ENCODE results near the gene MYCBPAP. TPM values are rescaled to one million over a fixed set of nuclear protein-coding genes. Genes with fewer than 3 reads are reported as not detected.

The MYCBPAP gene
- polyA plus RNA-seq, 6 donors from 2014 or later: 0.14 to 0.75 (median 0.47) TPM; not detected in 3

DNA sequence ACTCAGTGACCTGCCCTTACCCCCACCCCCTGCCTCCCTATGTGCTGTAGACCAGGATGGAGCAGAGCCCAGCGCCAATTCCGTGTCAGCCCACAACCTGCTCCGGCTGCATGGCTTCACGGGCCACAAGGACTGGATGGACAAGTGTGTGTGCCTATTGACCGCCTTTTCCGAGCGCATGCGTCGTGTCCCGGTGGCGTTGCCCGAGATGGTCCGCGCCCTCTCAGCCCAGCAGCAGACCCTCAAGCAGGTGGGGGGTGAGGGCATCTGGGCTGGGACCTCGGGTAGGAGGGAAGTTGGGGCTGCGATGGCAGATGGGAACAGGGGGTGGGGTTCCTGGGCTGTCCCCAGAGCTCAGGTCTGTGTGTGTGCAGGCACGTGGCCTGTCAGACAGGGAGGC, 46.0 kb downstream of the MYCBPAP start:
- no peak overlapping the region for H3K4me3 Mint-ChIP-seq
- ATAC-seq (ENCODE audit: low read depth in 2 of 2): no peak

GRCh38 chr17:50556803-50557202, 48.6 kb downstream of the MYCBPAP start:
- Mint-ChIP-seq H3K36me3 (no peaks in the 10 kb centered on the region), H3K4me3 (no peak overlapping the region), H3K4me1 (peaks cover 10 to 29% (median 20%) of the 10 kb centered on the region in 3 donors), H3K27ac (no peak overlapping the region), H3K9me3 (no peaks in the 10 kb centered on the region), H3K27me3 (peaks cover 23 to 48% (median 48%) of the 10 kb centered on the region in 3 donors)
- DNase-seq (no peak), ATAC-seq (ENCODE audit: low read depth in 2 of 2) (no peak)

More for the DNA sequence above, 46.0 kb downstream of the MYCBPAP start:
- no peak overlapping the region for H3K27ac Mint-ChIP-seq
- DNase-seq: no peak
- H3K27me3 Mint-ChIP-seq: peaks cover 18 to 48% (median 36%) of the 10 kb centered on the region in 3 donors
- no peaks in the 10 kb centered on the region for H3K9me3 Mint-ChIP-seq
- no peaks in the 10 kb centered on the region for H3K36me3 Mint-ChIP-seq
- peaks cover 3 to 17% (median 10%) of the 10 kb centered on the region in 3 donors for H3K4me1 Mint-ChIP-seq

DNA sequence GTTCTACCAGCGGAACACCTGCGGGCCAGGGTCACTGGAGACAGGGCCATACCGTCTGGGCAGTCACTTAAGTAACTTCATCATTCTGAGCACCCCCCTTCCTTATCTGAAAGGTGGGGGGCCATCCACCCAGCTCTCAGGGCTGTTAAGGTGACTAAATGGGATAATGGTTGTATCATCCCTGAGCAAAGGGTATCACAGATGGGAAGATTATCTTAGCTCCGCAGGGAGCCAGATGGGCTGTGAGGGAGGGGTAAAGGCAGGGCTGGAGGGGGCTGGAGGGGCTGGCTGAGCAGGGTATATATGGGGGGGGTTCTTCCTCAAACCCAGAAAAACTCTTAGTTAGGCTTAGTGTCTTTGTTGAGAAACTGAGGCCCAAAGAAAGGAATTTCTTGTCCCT, 49.4 kb downstream of the MYCBPAP start:
- ATAC-seq (ENCODE audit: low read depth in 2 of 2) (no peak), DNase-seq (no peak)
- H3K27me3 Mint-ChIP-seq: peaks cover 30 to 56% (median 56%) of the 10 kb centered on the region in 3 donors
- no peak overlapping the region for H3K27ac Mint-ChIP-seq
- H3K4me1 Mint-ChIP-seq: peaks cover 16 to 32% (median 25%) of the 10 kb centered on the region in 3 donors
- no peaks in the 10 kb centered on the region for H3K9me3 Mint-ChIP-seq
- no peaks in the 10 kb centered on the region for H3K36me3 Mint-ChIP-seq
- H3K4me3 Mint-ChIP-seq: peak overlapping the region in 3 of 8 donors; percentile 5 to 32 (median 29)

GRCh38 chr17:50558091-50558490, 49.9 kb downstream of the MYCBPAP start:
- no peak for ATAC-seq (ENCODE audit: low read depth in 2 of 2)
- Mint-ChIP-seq H3K36me3 (no peaks in the 10 kb centered on the region), H3K9me3 (no peaks in the 10 kb centered on the region), H3K27me3 (peaks cover 31 to 60% (median 59%) of the 10 kb centered on the region in 3 donors), H3K4me3 (peak overlapping the region; percentile 42 to 90 (median 86)), H3K27ac (no peak overlapping the region), H3K4me1 (peaks cover 16 to 32% (median 25%) of the 10 kb centered on the region in 3 donors)
- DNase-seq: no peak

DNA sequence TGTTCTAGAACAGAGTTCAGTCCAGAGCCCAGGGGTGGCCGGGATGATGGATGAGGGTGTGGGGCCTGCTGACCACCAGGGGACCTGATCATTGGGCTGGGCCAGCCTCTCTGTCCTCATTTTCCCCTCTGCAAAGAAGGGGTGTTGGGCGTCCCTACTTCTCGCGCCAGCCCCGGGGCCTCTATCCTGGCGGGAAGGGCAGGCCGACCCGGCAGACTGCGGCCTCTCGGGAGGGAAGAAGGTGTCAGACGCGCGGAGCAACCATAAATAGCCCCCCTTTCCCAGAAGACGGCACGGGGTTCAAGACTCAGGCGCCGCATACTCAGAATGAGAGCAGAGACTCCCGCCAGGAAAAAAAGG, 50.3 kb downstream of the MYCBPAP start:
- DNase-seq (no peak), ATAC-seq (ENCODE audit: low read depth in 2 of 2) (no peak)
- Mint-ChIP-seq H3K27ac (no peak overlapping the region), H3K4me3 (peak overlapping the region; percentile 81 to 90 (median 86)), H3K9me3 (no peaks in the 10 kb centered on the region), H3K36me3 (no peaks in the 10 kb centered on the region), H3K27me3 (peaks cover 36 to 64% (median 59%) of the 10 kb centered on the region in 3 donors), H3K4me1 (peaks cover 16 to 32% (median 25%) of the 10 kb centered on the region in 3 donors)

DNA sequence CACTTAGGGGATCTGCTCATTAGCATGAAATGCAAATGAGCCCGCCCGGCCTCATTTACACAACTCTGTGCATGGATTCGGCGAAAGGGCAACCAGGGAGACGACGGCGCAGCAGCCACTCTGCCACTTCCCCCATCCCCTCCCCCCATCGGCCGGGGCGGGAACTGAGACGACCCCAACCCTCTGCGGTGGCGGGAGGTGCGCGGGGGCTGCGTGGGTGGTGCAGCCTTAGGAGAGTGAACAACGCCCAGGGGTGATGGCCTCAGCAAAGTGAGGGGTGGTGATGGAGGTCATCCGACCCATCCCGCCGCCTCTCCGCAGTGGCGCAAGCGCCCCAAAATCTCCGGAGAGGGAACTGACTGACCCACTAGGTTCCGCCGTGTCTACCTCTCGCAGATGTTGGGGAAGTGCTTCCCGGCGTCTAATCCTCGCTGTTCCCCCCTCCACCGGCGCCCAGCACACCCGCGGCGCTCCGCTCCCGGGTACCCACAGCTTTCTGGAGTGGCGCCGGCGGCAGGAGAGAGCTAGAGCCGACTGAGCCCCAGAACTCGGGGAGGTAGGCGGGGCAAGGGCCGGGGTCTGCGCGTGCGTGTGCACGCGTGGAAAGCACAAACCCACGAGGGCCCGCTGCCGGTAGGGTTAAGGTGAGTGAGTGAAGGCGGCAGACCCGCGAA, 50.8 kb downstream of the MYCBPAP start:
- ATAC-seq (ENCODE audit: low read depth in 2 of 2) (no peak), DNase-seq (peak; percentile 22)
- H3K36me3 Mint-ChIP-seq: no peaks in the 10 kb centered on the region
- H3K27me3 Mint-ChIP-seq: peaks cover 41 to 70% (median 60%) of the 10 kb centered on the region in 3 donors
- H3K4me3 Mint-ChIP-seq: peak overlapping the region; percentile 81 to 90 (median 86)
- peak overlapping the region in 1 of 6 donors; percentile 38 for H3K27ac Mint-ChIP-seq
- H3K4me1 Mint-ChIP-seq: peaks cover 16 to 32% (median 25%) of the 10 kb centered on the region in 3 donors
- H3K9me3 Mint-ChIP-seq: no peaks in the 10 kb centered on the region

DNA sequence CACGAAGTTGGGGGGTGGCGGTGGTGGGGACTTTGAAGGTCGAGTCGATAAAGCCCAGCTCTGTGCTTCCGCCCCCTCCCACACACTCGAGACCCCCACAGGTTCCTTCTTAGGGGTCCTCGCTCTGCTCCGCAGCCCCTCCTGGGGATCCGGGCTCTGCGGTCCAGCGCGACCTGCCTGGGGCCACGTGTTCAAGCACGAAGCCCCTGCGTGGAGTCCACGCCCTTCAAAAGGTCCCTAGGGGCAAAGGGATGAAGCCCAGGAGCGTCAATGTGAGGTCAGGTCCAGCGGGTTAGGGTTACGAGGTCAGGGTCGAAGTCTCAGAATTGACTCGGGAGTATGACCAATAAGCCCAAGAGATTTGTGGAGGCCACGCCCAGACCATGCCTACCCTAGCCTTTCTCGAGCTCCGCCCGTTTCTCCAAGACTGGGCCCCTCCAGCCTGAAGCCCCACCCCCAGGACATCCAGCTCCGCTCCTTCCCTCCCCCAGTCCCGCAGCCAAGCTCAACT, 51.5 kb downstream of the MYCBPAP start:
- ATAC-seq (ENCODE audit: low read depth in 2 of 2): peak in 1 of 2 donors; percentile 20
- no peak overlapping the region for H3K27ac Mint-ChIP-seq
- peak overlapping the region; percentile 81 to 90 (median 86) for H3K4me3 Mint-ChIP-seq
- H3K9me3 Mint-ChIP-seq: no peaks in the 10 kb centered on the region
- H3K36me3 Mint-ChIP-seq: no peaks in the 10 kb centered on the region
- DNase-seq: no peak
- peaks cover 16 to 32% (median 27%) of the 10 kb centered on the region in 3 donors for H3K4me1 Mint-ChIP-seq
- H3K27me3 Mint-ChIP-seq: peaks cover 41 to 76% (median 63%) of the 10 kb centered on the region in 3 donors

- Mint-ChIP-seq H3K4me1 (peaks cover 21 to 33% (median 32%) of the 10 kb centered on the region in 3 donors), H3K36me3 (no peaks in the 10 kb centered on the region), H3K27ac (peak within 1 kb of the TSS in 2 of 6 donors; percentile 41 to 60), H3K9me3 (no peaks in the 10 kb centered on the region), H3K4me3 (peak within 1 kb of the TSS; percentile 81 to 90 (median 86)), H3K27me3 (peaks cover 42 to 80% (median 64%) of the 10 kb centered on the region in 3 donors)
- DNase-seq (peak; percentile 83), ATAC-seq (ENCODE audit: low read depth in 2 of 2) (peak; percentile 86 to 87)
These were observed 52.1 kb downstream of the MYCBPAP start, which contains the start of gene CACNA1G for GRCh38 chr17:50560185-50560824. Gene CACNA1G (plus strand): TSS chr17:50560715. CDS start chr17:50561460, 745 bp downstream.

DNA sequence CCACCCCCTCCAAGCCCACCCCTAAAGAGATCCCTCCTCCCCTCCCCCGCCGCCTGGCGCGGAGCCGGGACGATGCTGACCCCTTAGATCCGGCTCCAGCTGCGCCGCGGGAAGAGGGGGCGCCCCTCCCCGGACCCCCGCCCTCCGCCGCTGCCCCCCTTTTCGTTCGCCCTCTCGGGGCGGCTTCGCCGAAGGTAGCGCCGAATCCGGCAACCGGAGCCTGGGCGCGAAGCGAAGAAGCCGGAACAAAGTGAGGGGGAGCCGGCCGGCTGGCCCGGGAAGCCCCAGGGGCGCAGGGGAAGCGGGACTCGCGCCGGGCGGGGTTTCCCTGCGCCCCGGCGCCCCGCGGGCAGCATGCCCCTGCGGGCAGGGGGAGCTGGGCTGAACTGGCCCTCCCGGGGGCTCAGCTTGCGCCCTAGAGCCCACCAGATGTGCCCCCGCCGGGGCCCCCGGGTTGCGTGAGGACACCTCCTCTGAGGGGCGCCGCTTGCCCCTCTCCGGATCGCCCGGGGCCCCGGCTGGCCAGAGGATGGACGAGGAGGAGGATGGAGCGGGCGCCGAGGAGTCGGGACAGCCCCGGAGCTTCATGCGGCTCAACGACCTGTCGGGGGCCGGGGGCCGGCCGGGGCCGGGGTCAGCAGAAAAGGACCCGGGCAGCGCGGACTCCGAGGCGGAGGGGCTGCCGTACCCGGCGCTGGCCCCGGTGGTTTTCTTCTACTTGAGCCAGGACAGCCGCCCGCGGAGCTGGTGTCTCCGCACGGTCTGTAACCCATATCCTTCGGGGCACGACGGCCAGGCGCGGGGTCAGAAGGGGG, 52.9 kb downstream of the MYCBPAP start:
- DNase-seq (peak; percentile 34), ATAC-seq (ENCODE audit: low read depth in 2 of 2) (peak; percentile 45 to 49)
- H3K27ac Mint-ChIP-seq: no peak overlapping the region
- H3K36me3 Mint-ChIP-seq: no peaks in the 10 kb centered on the region
- H3K4me3 Mint-ChIP-seq: peak overlapping the region in 4 of 8 donors; percentile 32 to 86 (median 72)
- H3K27me3 Mint-ChIP-seq: peaks cover 48 to 84% (median 72%) of the 10 kb centered on the region in 3 donors
- H3K9me3 Mint-ChIP-seq: no peaks in the 10 kb centered on the region
- peaks cover 26 to 38% (median 32%) of the 10 kb centered on the region in 3 donors for H3K4me1 Mint-ChIP-seq

- peaks cover 54 to 84% (median 74%) of the 10 kb centered on the region in 3 donors for H3K27me3 Mint-ChIP-seq
- ATAC-seq (ENCODE audit: low read depth in 2 of 2): no peak
These were observed 53.5 kb downstream of the MYCBPAP start for GRCh38 chr17:50561746-50562141.

DNA sequence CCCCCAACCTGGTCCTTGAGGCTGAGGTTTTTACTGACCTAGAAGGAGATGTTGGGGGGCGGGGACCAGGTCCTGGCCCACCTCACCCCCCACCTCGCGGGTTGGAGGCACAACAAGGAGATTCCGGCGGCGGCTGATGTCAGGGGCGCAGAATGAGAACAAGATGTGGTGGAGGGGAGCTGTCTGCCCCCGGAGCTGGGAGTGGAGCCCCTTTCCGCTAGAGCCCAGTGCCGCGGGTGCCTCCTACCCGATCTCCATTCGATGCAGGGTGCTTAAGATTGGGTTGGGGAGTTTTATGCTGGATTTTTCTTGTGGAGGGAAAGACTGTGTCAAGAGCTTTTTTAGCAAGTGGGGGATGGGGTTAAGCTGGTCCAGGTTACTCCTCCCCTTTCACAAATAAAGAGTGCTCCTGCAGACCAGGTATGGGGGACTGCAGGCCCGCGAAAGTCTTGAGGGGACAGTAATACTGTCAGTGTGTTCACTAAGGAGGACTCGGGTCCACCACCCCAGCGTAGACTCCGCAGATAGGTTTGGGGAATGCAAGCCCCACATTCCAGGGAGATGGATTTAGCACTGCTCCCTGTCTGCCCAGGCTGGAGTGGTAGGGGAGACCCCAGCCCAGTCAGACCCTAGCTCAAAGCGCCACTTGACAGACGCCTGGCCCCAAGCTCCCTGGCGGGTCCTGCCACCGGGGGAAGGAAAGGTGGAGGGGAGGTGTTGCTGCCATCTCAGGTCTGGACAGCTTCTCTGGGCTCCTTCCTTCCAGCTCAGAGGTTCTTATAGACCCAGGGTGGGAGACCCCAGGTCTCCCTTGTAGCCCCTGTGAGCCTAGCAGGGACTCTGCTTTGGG, 54.2 kb downstream of the MYCBPAP start:
- no peak for DNase-seq
- peak overlapping the region in 3 of 6 donors; percentile 34 to 64 (median 60) for H3K27ac Mint-ChIP-seq
- H3K9me3 Mint-ChIP-seq: no peaks in the 10 kb centered on the region
- H3K27me3 Mint-ChIP-seq: peaks cover 59 to 84% (median 74%) of the 10 kb centered on the region in 3 donors
- no peak for ATAC-seq (ENCODE audit: low read depth in 2 of 2)
- no peaks in the 10 kb centered on the region for H3K36me3 Mint-ChIP-seq
- peak overlapping the region in 7 of 8 donors; percentile 10 to 84 (median 76) for H3K4me3 Mint-ChIP-seq
- peaks cover 26 to 38% (median 32%) of the 10 kb centered on the region in 3 donors for H3K4me1 Mint-ChIP-seq

More at GRCh38 chr17:50561746-50562141, 53.5 kb downstream of the MYCBPAP start:
- peak overlapping the region in 5 of 8 donors; percentile 48 to 84 (median 76) for H3K4me3 Mint-ChIP-seq
- H3K4me1 Mint-ChIP-seq: peaks cover 26 to 38% (median 32%) of the 10 kb centered on the region in 3 donors
- no peak overlapping the region for H3K27ac Mint-ChIP-seq
- no peak for DNase-seq
- H3K36me3 Mint-ChIP-seq: no peaks in the 10 kb centered on the region
- no peaks in the 10 kb centered on the region for H3K9me3 Mint-ChIP-seq

- H3K9me3 Mint-ChIP-seq: no peaks in the 10 kb centered on the region
- peak overlapping the region in 2 of 8 donors; percentile 49 to 76 for H3K4me3 Mint-ChIP-seq
- H3K27ac Mint-ChIP-seq: peak overlapping the region in 1 of 6 donors; percentile 43
- no peaks in the 10 kb centered on the region for H3K36me3 Mint-ChIP-seq
- ATAC-seq (ENCODE audit: low read depth in 2 of 2): no peak
- DNase-seq: no peak
- peaks cover 26 to 38% (median 32%) of the 10 kb centered on the region in 3 donors for H3K4me1 Mint-ChIP-seq
- H3K27me3 Mint-ChIP-seq: peaks cover 59 to 84% (median 74%) of the 10 kb centered on the region in 3 donors
These were observed 54.9 kb downstream of the MYCBPAP start for GRCh38 chr17:50563092-50563511.
